NOMO-1 treated with dmso at 0.1 percent for 144 hours (cell line): ENCODE measurements around the gene CCAR1.
"Not testable (repeated sequence)": the region's sequence is repeated elsewhere in the genome, so short reads cannot be mapped to it uniquely, and the experiment has no call there.

Experiments used
- DNase-seq: peaks from one replicate; lab custom pipeline; 2025; ENCODE audit not compliant: unreplicated experiment; lab: John Stamatoyannopoulos, UW

CCAR1 gene

GRCh38 chr10:68756766-68757165, 35.7 kb downstream of the CCAR1 start:
- no peak for DNase-seq

- no peak for DNase-seq
These were observed 38.3 kb downstream of the CCAR1 start for GRCh38 chr10:68759223-68759863.

- DNase-seq: no peak
These were observed 38.9 kb downstream of the CCAR1 start for GRCh38 chr10:68759967-68760366.

GRCh38 chr10:68767407-68767806, 46.4 kb downstream of the CCAR1 start:
- DNase-seq: not testable (repeated sequence)

- no peak for DNase-seq
These were observed 60.9 kb downstream of the CCAR1 start for GRCh38 chr10:68781613-68782574.

- no peak for DNase-seq
These were observed 63.4 kb downstream of the CCAR1 start for GRCh38 chr10:68784476-68784875.

GRCh38 chr10:68787813-68788212, 66.8 kb downstream of the CCAR1 start:
- DNase-seq: no peak

GRCh38 chr10:68790476-68790875, 69.4 kb downstream of the CCAR1 start:
- no peak for DNase-seq

- DNase-seq: no peak
These were observed 71.1 kb downstream of the CCAR1 start for GRCh38 chr10:68792115-68792514.

- DNase-seq: no peak
These were observed 75.0 kb downstream of the CCAR1 start for GRCh38 chr10:68795886-68796532.

- no peak for DNase-seq
These were observed 75.6 kb downstream of the CCAR1 start for GRCh38 chr10:68796605-68797004.

GRCh38 chr10:68800211-68800610, 79.2 kb downstream of the CCAR1 start:
- DNase-seq: no peak

- no peak for DNase-seq
These were observed 83.7 kb downstream of the CCAR1 start for GRCh38 chr10:68804692-68805091.

- DNase-seq: not testable (repeated sequence)
These were observed 89.8 kb downstream of the CCAR1 start for GRCh38 chr10:68810830-68811229.

- no peak for DNase-seq
These were observed 90.4 kb downstream of the CCAR1 start for GRCh38 chr10:68811314-68812009.

- DNase-seq: no peak
These were observed 91.4 kb downstream of the CCAR1 start for GRCh38 chr10:68812420-68812819.

- DNase-seq: no peak
These were observed 92.5 kb downstream of the CCAR1 start for GRCh38 chr10:68813559-68813958.

GRCh38 chr10:68816796-68817412, 95.9 kb downstream of the CCAR1 start:
- no peak for DNase-seq

- DNase-seq: not testable (repeated sequence)
These were observed 99.3 kb downstream of the CCAR1 start for GRCh38 chr10:68820359-68820758.

- DNase-seq: not testable (repeated sequence)
These were observed 101.6 kb downstream of the CCAR1 start for GRCh38 chr10:68822626-68823025.
